AG09309 (cell line): ENCODE results near the gene TFDP1.
"Not testable (repeated sequence)": the region's sequence is repeated elsewhere in the genome, so short reads cannot be mapped to it uniquely, and the experiment has no call there.

Experiments used
- DNase-seq: peaks from one replicate; pipeline ENCODE4 v3.0.0-alpha.2; 2010; ENCODE audit warnings: low read depth
- H3K4me3 ChIP-seq: 2 replicates; pipeline ENCODE4 v1.5.1; 2011; ENCODE audit warnings: mild to moderate bottlenecking, low read depth, low read length, moderate library complexity; ENCODE audit not compliant: control insufficient read depth
- TF ChIP-seq, protein P1 (sequence below): IDR thresholded peaks from 2 replicates; pipeline ENCODE4 v1.5.1; 2011; ENCODE audit warnings: mild to moderate bottlenecking, low read depth, low read length, inconsistent platforms; ENCODE audit not compliant: insufficient read depth, control insufficient read depth; ENCODE audit errors: missing control alignments

The TFDP1 gene

DNA sequence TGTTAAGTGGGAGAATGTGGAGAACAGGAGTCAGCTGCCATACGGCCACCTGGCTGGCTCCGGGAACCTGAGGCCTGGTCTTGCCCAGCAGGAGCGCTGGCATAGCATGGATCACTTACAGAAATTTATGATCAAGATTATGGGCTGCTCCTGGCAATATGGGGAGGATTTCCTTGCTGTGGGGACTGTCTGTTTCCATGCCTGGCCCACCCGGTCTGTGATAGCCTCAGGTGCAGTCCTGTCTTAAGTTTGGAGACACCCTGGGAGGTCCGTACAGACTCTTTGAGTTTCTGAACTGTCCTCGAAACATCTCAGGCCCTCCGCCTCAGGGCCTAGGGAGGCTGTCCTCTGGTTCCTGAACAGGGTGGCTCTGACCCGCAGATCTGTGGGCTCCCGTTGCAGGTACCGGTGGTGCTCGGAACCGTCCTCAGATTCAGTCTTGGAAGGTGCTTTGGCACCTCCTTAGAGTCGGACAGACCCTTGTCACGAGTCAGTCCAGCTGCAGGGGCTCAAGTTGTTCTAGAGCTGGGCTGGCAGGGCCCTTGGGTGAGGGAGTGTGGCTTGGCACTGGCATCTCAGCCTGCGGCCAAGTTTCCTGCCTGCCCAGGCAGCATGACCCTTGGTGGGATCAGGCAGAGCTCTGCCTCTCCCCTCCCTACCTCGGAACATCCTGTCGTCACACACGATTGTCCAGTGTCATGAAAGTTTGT, 4.9 kb downstream of the TFDP1 start:
- DNase-seq, result no peak
- TF ChIP-seq, protein P1, sequence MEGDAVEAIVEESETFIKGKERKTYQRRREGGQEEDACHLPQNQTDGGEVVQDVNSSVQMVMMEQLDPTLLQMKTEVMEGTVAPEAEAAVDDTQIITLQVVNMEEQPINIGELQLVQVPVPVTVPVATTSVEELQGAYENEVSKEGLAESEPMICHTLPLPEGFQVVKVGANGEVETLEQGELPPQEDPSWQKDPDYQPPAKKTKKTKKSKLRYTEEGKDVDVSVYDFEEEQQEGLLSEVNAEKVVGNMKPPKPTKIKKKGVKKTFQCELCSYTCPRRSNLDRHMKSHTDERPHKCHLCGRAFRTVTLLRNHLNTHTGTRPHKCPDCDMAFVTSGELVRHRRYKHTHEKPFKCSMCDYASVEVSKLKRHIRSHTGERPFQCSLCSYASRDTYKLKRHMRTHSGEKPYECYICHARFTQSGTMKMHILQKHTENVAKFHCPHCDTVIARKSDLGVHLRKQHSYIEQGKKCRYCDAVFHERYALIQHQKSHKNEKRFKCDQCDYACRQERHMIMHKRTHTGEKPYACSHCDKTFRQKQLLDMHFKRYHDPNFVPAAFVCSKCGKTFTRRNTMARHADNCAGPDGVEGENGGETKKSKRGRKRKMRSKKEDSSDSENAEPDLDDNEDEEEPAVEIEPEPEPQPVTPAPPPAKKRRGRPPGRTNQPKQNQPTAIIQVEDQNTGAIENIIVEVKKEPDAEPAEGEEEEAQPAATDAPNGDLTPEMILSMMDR, result no peak

GRCh38 chr13:113589961-113590339, 5.4 kb downstream of the TFDP1 start:
- TF ChIP-seq, protein P1, result no peak
- no peak overlapping the region for H3K4me3 ChIP-seq
- DNase-seq, result no peak

More for the DNA sequence above, 4.9 kb downstream of the TFDP1 start:
- no peak overlapping the region for H3K4me3 ChIP-seq

DNA sequence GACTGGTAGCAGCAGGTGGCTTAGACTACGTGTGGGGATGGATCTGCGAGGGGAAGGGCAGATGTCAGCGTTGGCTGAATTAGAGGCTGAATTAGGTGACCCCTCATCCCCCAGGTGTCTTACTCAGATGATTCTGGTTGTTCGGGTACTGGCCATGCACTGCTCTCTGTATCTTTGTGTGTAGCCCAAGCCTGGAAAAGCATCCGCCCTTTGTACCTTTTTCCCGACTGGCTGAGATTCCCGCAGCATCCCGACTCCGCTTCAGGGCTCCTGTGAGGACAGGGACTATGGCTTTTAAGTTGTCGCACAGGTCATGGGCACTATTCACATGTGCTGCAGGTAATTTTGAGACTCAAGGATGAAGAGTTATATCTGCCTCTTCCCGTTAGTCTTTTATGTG, 7.2 kb downstream of the TFDP1 start:
- TF ChIP-seq, protein P1, result no peak
- no peak overlapping the region for H3K4me3 ChIP-seq
- DNase-seq, result no peak

DNA sequence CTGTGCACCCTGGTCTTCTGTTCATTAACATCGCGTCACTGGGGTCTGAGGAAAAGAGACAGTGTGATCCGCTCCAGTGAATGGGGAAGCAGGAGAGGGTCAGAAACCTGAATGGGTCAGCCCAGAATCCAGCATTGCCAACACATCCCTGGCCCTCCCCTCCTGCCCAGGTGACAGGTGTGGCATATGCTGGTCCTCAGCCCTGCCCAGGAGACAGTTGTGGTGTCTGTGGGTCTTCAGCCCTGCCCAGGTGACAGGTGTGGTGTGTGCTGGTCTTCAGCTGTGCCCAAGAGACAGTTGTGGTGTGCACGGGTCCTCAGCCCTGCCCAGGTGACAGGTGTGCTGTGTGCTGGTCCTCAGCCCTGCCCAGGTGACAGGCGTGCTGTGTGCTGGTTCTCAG, 8.0 kb downstream of the TFDP1 start:
- H3K4me3 ChIP-seq, result no peak overlapping the region
- TF ChIP-seq, protein P1, result no peak
- no peak for DNase-seq

DNA sequence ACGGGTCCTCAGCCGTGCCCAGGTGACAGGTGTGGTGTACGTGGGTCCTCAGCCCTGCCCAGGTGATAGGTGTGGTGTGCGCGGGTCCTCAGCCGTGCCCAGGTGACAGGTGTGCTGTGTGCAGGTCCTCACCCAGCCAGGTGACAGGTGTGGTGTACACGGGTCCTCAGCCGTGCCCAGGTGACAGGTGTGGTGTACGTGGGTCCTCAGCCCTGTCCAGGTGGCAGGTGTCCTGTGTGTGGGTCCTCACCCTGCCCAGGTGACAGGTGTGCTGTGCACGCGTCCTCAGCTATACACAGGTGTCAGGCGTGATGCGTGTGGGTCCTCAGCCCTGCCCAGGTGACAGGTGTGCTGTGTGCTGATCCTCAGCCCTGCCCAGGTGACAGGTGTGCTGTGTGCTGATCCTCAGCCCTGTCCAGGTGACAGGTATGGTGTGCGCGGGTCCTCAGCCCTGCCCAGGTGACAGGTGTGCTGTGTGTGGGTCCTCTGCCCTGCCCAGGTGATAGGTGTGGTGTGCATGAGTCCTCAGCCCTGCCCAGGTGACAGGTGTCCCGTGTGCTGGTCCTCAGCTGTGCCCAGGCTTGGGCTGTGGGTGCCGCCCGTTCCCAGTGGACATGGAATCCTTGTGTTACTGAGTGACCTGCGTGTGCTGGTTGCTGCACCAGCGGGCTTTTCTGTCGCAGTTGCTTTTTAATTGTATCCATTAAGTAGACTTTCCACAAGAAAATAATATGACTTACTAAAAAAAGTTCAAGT, 9.7 kb downstream of the TFDP1 start:
- H3K4me3 ChIP-seq, DNase-seq: not testable (repeated sequence)

GRCh38 chr13:113595131-113595530, 10.6 kb downstream of the TFDP1 start:
- TF ChIP-seq, protein P1, result no peak
- H3K4me3 ChIP-seq, result no peak overlapping the region

More at GRCh38 chr13:113595131-113595530, 10.6 kb downstream of the TFDP1 start:
- no peak for DNase-seq
